K562 (cell line): ENCODE measurements around the gene PHKB. TPM values are rescaled to one million over a fixed set of nuclear protein-coding genes. Genes with fewer than 3 reads are reported as not detected.
A peak's percentile ranks its signal among the peaks of the same experiment; 100 is the strongest.

Experiments
- ATAC-seq: fragments of 200-7000 bp; cut with Tn5 transposase; 3 replicates; pipeline ENCODE4 v1.9.1; 2020; ENCODE audit warnings: moderate library complexity
- BruUV-seq: library from RNA; stranded (reverse); fragments of 400-500 nt; replicated peaks from 2 replicates; lab custom pipeline; 2021; lab: Mats Ljungman, UMichigan
- CTCF ChIA-PET: fragments of 300-600 bp; formaldehyde crosslinking; extraction: SDS; loops from one replicate; lab custom pipeline; 2021; ENCODE audit warnings: low intra/inter-chr PET ratio; lab: Yijun Ruan, JAX
- POLR2A ChIA-PET: fragments of 300-600, 350-650 bp; sonication (Branson Sonifier 250); formaldehyde crosslinking; extraction: SDS; loops from one replicate; lab custom pipeline; 2021; ENCODE audit warnings: antibody characterized with exemption, inconsistent platforms; lab: Yijun Ruan, JAX
- DNase-seq, 4 experiments: peaks; one replicate each; pipeline versions ENCODE4 v3.0.0 to v3.0.0-alpha.2; 2011 to 2018; ENCODE audit warnings: low spot score in 3 of 4, mixed read lengths in 3 of 4; ENCODE audit errors: extremely low read depth in 1 of 4
- FAIRE-seq: peaks from 2 replicates; lab custom pipeline; 2011; peaks lifted over from hg19 to GRCh38; lab: Jason Lieb, UNC
- H2AFZ ChIP-seq: 2 replicates; pipeline ENCODE4 v1.6.0; 2011; ENCODE audit warnings: low read depth, low read length, control low read depth, inconsistent platforms
- H3K27ac ChIP-seq: fragments of 200-600 bp; 3 replicates; pipeline ENCODE4 v1.8.0; 2011; ENCODE audit warnings: low read depth, mild to moderate bottlenecking, control low read depth, inconsistent platforms, low read length, moderate library complexity, mixed read lengths; ENCODE audit errors: extremely low read depth
- H3K27me3 ChIP-seq, 2 experiments: fragments of 300-600 bp in 1 of 2; 2 replicates in 1 of 2; 3 replicates in 1 of 2; pipeline versions ENCODE4 v1.6.0 to v1.8.0; 2011; ENCODE audit warnings: inconsistent platforms in 2 of 2, low read length in 2 of 2, mild to moderate bottlenecking in 1 of 2, mixed read lengths in 1 of 2, moderate library complexity in 1 of 2; ENCODE audit not compliant: control insufficient read depth in 2 of 2, insufficient read depth in 2 of 2
- H3K36me3 ChIP-seq: fragments of 300-600 bp; 3 replicates; pipeline ENCODE4 v1.8.0; 2011; ENCODE audit warnings: mild to moderate bottlenecking, low read length, inconsistent platforms; ENCODE audit not compliant: control insufficient read depth, insufficient read depth
- H3K4me1 ChIP-seq, 2 experiments: fragments of 200-600 bp in 1 of 2; replicated peaks in 1 of 2; 2 replicates in 1 of 2; 3 replicates in 1 of 2; pipeline versions ENCODE4 v1.5.1 to v1.8.0; 2011; ENCODE audit warnings: inconsistent platforms in 2 of 2, low read length in 2 of 2, mild to moderate bottlenecking in 1 of 2, mixed read lengths in 1 of 2, moderate library complexity in 1 of 2; ENCODE audit not compliant: control insufficient read depth in 2 of 2, insufficient read depth in 2 of 2
- H3K4me2 ChIP-seq: 2 replicates; pipeline ENCODE4 v1.6.1; 2011; ENCODE audit warnings: low read length, control low read depth, inconsistent platforms, mixed read lengths; ENCODE audit not compliant: insufficient read depth
- H3K4me3 ChIP-seq: fragments of 200-600 bp; sonication (generic), shearing (Covaris generic); 2 replicates; pipeline ENCODE4 v1.5.1; 2016; ENCODE audit warnings: control low read depth, inconsistent platforms
- H3K79me2 ChIP-seq: fragments of 200-600 bp; 3 replicates; pipeline ENCODE4 v1.8.0; 2011; ENCODE audit warnings: low read length, inconsistent platforms; ENCODE audit not compliant: control insufficient read depth, insufficient read depth
- H3K9ac ChIP-seq, 2 experiments: 2 replicates each; pipeline versions ENCODE4 v1.6.0 to v1.6.1; 2011; ENCODE audit warnings: low read depth in 2 of 2, low read length in 2 of 2, control low read depth in 1 of 2, inconsistent platforms in 1 of 2, mild to moderate bottlenecking in 1 of 2, mixed read lengths in 1 of 2; ENCODE audit not compliant: insufficient read depth in 1 of 2
- H3K9me1 ChIP-seq: one replicate; pipeline ENCODE4 v1.6.0; 2011; ENCODE audit warnings: inconsistent platforms, mild to moderate bottlenecking, low read length, moderate library complexity; ENCODE audit not compliant: control insufficient read depth, insufficient read depth
- H3K9me3 ChIP-seq: replicated peaks from 2 replicates; pipeline ENCODE4 v1.5.1; 2011; ENCODE audit warnings: low read depth, low read length, inconsistent platforms; ENCODE audit not compliant: control insufficient read depth, insufficient read depth
- H4K20me1 ChIP-seq: replicated peaks from 2 replicates; pipeline ENCODE4 v1.6.1; 2011; ENCODE audit warnings: low read length, inconsistent platforms, mixed read lengths; ENCODE audit not compliant: control insufficient read depth, insufficient read depth
- CREB1 ChIP-seq, 2 experiments: sonication (generic) in 1 of 2; formaldehyde crosslinking in 1 of 2; IDR thresholded peaks; 2 replicates each; pipeline versions ENCODE4 v1.6.1 to v1.8.0; 2012 to 2022; ENCODE audit warnings: inconsistent platforms in 1 of 2, mild to moderate bottlenecking in 1 of 2, missing genetic modification reagents in 1 of 2, moderate library complexity in 1 of 2
- MTA2 ChIP-seq: fragments of 450-650 bp; IDR thresholded peaks from 2 replicates; pipeline ENCODE4 v1.6.1; 2016; ENCODE audit warnings: low read depth
- POLR2H ChIP-seq: IDR thresholded peaks from 2 replicates; pipeline ENCODE4 v1.6.1; 2016; ENCODE audit warnings: missing genetic modification characterization, low read depth, mild to moderate bottlenecking, control low read depth, missing compliant biosample characterization, moderate library complexity
- SOX6 ChIP-seq: fragments of 450-650 bp; IDR thresholded peaks from 2 replicates; pipeline ENCODE4 v1.6.1; 2014; ENCODE audit warnings: mild to moderate bottlenecking
- SPI1 ChIP-seq: IDR thresholded peaks from 2 replicates; pipeline ENCODE4 v1.6.1; 2011; ENCODE audit warnings: low read depth, low read length, control low read depth, borderline replicate concordance
- TAF9B ChIP-seq: fragments of 450-650 bp; IDR thresholded peaks from 2 replicates; pipeline ENCODE4 v1.6.1; 2018; ENCODE audit warnings: mild to moderate bottlenecking; ENCODE audit not compliant: partially characterized antibody
- WGBS: fragments of 100-300 bp; shearing (Covaris generic); methylation state at CpG from one replicate; pipeline ENCODE4 v1.1.6; 2016; ENCODE audit warnings: low coverage, mixed read lengths; ENCODE audit not compliant: insufficient coverage; ENCODE audit errors: missing lambda C conversion rate; 5-methylcytosine and 5-hydroxymethylcytosine counted together
- in situ Hi-C: fragments of 300-500 bp; cut with MboI; formaldehyde crosslinking; loops from 4 replicates; pipeline ENCODE4 v1.15.0; 2018; ENCODE audit warnings: inconsistent platforms, mixed read lengths
- intact Hi-C: fragments of 100-400 bp; cut with micrococcal nuclease; formaldehyde crosslinking; loops from 2 replicates; pipeline ENCODE4 v1.14.2; 2022
- polyA plus RNA-seq, 8 experiments: library from polyadenylated mRNA; depleted of rRNA in 4 of 8; stranded (reverse) in 5 of 8; unstranded in 3 of 8; fragments of >200 nt; fragmentation: Nextera tagmentation in 2 of 8; fragmentation: Illumina TruSeq in 1 of 8; extraction: Ambion mirVana in 2 of 8; extraction: Trizol in 1 of 8; gene quantifications; 2 replicates each; pipeline versions ENCODE4 v1.2.1 to v1.2.3, GENCODE V29; 2011 to 2014; ENCODE audit warnings: inconsistent platforms in 1 of 8, missing spikeins in 1 of 8
- total RNA-seq, 7 experiments: library from RNA; depleted of rRNA in 6 of 7; stranded (reverse); fragments of >200 nt in 6 of 7; fragmentation: Illumina TruSeq in 2 of 7; extraction: Trizol in 2 of 7; gene quantifications; 2 replicates each; pipeline versions ENCODE4 v1.2.1 to v1.2.3, GENCODE V29; 2011 to 2021; ENCODE audit warnings: low replicate concordance in 1 of 7
- TF ChIP-seq, protein P1 (sequence below), 2 experiments: fragments of 450-650 bp in 1 of 2; sonication (generic) in 1 of 2; formaldehyde crosslinking in 1 of 2; IDR thresholded peaks; 2 replicates each; pipeline versions ENCODE4 v1.7.1 to v1.9.0; 2016 to 2022; ENCODE audit warnings: inconsistent platforms in 1 of 2, mild to moderate bottlenecking in 1 of 2, missing genetic modification reagents in 1 of 2
- TF ChIP-seq, protein P2 (sequence below): fragments of 450-650 bp; IDR thresholded peaks from 2 replicates; pipeline ENCODE4 v1.6.1; 2016; ENCODE audit warnings: borderline replicate concordance

The PHKB gene
- total and polyA plus RNA-seq, 9 of the 15 experiments (the other 6 are each of a cell fraction or from before 2014, with no cell fraction given), result 24.7 to 92.3 (median 67.0) TPM

DNA sequence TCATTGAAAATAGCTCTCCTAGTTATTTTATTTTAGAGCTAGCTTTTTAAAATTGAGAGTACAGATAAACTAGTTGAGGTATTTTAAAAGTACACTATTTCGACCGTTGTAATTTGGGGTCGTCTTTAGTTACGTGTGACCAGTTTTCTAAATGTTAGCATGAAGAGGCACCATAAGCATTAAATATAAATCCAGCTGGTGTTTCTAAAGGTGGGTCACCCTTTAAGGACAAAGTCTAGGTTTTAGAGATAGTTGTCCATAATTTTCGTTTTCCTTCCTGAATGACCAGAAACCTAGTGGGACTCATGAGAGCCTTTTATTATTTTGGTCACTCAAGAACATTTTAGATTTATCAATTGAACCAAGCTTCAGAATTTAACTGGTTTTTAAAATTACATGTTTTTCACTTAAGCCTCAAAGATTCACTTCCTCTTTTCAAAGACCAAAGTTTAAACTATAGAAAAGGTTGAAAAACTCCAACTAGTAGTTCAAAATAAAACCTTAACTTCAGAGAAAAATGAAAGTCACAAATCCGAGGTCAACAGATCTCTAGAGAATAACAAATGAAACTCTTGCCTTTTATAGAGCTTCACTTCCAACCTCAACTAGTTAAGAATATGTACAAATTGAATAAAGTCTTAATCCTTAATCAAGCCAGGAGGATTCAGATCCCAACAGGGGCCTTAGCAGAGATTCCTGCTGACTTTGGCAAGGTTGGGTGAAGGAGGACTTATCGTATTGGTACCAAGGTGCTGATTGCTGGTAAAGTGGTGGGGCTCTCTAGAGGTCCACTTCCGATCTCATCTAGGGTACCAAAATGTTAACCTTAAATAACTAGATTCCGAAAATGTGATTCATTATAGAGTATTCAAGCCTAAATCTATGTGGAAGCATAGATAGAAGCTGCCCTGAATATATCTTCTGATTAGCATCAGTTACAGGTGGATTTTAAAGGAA lies 32.5 kb downstream of the PHKB start:
- ChIA-PET POLR2A (interaction anchor here (1.0 to 2.0 kb wide), 5 partner anchors 14 to 88 kb away, joined by 3 to 5 read pairs (median 4); no protein-coding TSS in a partner anchor), CTCF (no interaction called here)
- DNase-seq (no peak), ATAC-seq (peak; percentile 23; the same call in 1 of the 3 replicates), FAIRE-seq (no peak)
- TSS peak; percentile 37 for BruUV-seq
- Histone ChIP-seq H3K4me3 (no peak overlapping the region), H3K27ac (peak overlapping the region; percentile 86), H3K79me2 (peaks cover 84% of the 10 kb centered on the region), H3K4me2 (peak overlapping the region; percentile 45; the same call in 1 of the 2 replicates), H3K36me3 (peaks cover 23% of the 10 kb centered on the region), H2AFZ (peak overlapping the region; percentile 56; the same call in 1 of the 2 replicates), H3K9me1 (no peaks in the 10 kb centered on the region), H3K9me3 (peaks cover 12% of the 10 kb centered on the region), H4K20me1 (no peaks in the 10 kb centered on the region), H3K9ac (peak overlapping the region in 1 of 2 experiments; percentile 52; a peak in 2 of 4 replicates), H3K4me1 (peaks cover 4 to 30% of the 10 kb centered on the region in 2 experiments), H3K27me3 (no peaks in the 10 kb centered on the region)
- WGBS, result 37% methylated on average over 9 of the region's 9 CpGs
- intact Hi-C loops, result loop anchor here (2.0 kb wide), 1 partner anchor 31 kb away; no protein-coding TSS in a partner anchor
- in situ Hi-C loops, result no loop called here
- TF ChIP-seq CREB1 (IDR thresholded peaks at IDR 0.05) (no peak), CREB1 (CRISPR knock-in tag; IDR thresholded peaks at IDR 0.05) (no peak), SPI1 (peak; percentile 92), POLR2H (tag) (peak; percentile 64), MTA2 (no peak), TAF9B (peak; percentile 4), SOX6 (no peak)
- TF ChIP-seq, protein P1, sequence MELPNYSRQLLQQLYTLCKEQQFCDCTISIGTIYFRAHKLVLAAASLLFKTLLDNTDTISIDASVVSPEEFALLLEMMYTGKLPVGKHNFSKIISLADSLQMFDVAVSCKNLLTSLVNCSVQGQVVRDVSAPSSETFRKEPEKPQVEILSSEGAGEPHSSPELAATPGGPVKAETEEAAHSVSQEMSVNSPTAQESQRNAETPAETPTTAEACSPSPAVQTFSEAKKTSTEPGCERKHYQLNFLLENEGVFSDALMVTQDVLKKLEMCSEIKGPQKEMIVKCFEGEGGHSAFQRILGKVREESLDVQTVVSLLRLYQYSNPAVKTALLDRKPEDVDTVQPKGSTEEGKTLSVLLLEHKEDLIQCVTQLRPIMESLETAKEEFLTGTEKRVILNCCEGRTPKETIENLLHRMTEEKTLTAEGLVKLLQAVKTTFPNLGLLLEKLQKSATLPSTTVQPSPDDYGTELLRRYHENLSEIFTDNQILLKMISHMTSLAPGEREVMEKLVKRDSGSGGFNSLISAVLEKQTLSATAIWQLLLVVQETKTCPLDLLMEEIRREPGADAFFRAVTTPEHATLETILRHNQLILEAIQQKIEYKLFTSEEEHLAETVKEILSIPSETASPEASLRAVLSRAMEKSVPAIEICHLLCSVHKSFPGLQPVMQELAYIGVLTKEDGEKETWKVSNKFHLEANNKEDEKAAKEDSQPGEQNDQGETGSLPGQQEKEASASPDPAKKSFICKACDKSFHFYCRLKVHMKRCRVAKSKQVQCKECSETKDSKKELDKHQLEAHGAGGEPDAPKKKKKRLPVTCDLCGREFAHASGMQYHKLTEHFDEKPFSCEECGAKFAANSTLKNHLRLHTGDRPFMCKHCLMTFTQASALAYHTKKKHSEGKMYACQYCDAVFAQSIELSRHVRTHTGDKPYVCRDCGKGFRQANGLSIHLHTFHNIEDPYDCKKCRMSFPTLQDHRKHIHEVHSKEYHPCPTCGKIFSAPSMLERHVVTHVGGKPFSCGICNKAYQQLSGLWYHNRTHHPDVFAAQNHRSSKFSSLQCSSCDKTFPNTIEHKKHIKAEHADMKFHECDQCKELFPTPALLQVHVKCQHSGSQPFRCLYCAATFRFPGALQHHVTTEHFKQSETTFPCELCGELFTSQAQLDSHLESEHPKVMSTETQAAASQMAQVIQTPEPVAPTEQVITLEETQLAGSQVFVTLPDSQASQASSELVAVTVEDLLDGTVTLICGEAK (IDR thresholded peaks at IDR 0.05), result 0 out of 2 replicates have a peak, but pooled peaks have one; percentile 16
- TF ChIP-seq, protein P1 (CRISPR knock-in tag; IDR thresholded peaks at IDR 0.05), result no peak
- TF ChIP-seq, protein P2, sequence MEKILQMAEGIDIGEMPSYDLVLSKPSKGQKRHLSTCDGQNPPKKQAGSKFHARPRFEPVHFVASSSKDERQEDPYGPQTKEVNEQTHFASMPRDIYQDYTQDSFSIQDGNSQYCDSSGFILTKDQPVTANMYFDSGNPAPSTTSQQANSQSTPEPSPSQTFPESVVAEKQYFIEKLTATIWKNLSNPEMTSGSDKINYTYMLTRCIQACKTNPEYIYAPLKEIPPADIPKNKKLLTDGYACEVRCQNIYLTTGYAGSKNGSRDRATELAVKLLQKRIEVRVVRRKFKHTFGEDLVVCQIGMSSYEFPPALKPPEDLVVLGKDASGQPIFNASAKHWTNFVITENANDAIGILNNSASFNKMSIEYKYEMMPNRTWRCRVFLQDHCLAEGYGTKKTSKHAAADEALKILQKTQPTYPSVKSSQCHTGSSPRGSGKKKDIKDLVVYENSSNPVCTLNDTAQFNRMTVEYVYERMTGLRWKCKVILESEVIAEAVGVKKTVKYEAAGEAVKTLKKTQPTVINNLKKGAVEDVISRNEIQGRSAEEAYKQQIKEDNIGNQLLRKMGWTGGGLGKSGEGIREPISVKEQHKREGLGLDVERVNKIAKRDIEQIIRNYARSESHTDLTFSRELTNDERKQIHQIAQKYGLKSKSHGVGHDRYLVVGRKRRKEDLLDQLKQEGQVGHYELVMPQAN, result no peak
